A673 (cell line): ENCODE measurements around the gene SH2D1A. TPM values are rescaled to one million over a fixed set of nuclear protein-coding genes. Genes with fewer than 3 reads are reported as not detected.

Experiments used
- BruUV-seq: library from RNA; stranded (reverse); fragments of 400-500 nt; replicated peaks from 2 replicates; lab custom pipeline; 2021; lab: Mats Ljungman, UMichigan
- CTCF ChIA-PET: fragments of 300-600 bp; sonication (Branson Sonifier 250); formaldehyde crosslinking; loops from one replicate; lab custom pipeline; 2022; ENCODE audit warnings: antibody characterized with exemption; lab: Charles Lee
- POLR2A ChIA-PET: fragments of 300-600 bp; sonication (Branson Sonifier 250); formaldehyde crosslinking; loops from one replicate; lab custom pipeline; 2022; ENCODE audit warnings: antibody characterized with exemption; ENCODE audit not compliant: low non-redundant PET; lab: Charles Lee
- DNase-seq: peaks from one replicate; pipeline ENCODE4 v3.0.0-alpha.2; 2015; ENCODE audit warnings: low spot score
- H3K27ac ChIP-seq: fragments of 200-600 bp; sonication (generic); 2 replicates; pipeline ENCODE4 v1.5.1; 2016; ENCODE audit warnings: mixed run types, low read depth, mild to moderate bottlenecking, mixed read lengths, antibody characterized with exemption, low read length; ENCODE audit not compliant: poor library complexity, severe bottlenecking
- H3K27me3 ChIP-seq: fragments of 200-600 bp; sonication (generic); replicated peaks from 2 replicates; pipeline ENCODE4 v1.6.1; 2017; ENCODE audit warnings: mixed run types, low read depth, mild to moderate bottlenecking, mixed read lengths, antibody characterized with exemption, low read length; ENCODE audit not compliant: insufficient read depth, poor library complexity
- H3K36me3 ChIP-seq: fragments of 200-600 bp; sonication (generic); 2 replicates; pipeline ENCODE4 v1.6.1; 2016; ENCODE audit warnings: mixed run types, mild to moderate bottlenecking, mixed read lengths, antibody characterized with exemption, low read length; ENCODE audit not compliant: insufficient read depth, poor library complexity, severe bottlenecking
- H3K4me1 ChIP-seq: fragments of 200-600 bp; sonication (generic); 2 replicates; pipeline ENCODE4 v1.6.1; 2017; ENCODE audit warnings: mixed run types, mild to moderate bottlenecking, mixed read lengths, antibody characterized with exemption, low read length; ENCODE audit not compliant: insufficient read depth, poor library complexity, severe bottlenecking
- H3K4me3 ChIP-seq: fragments of 200-600 bp; sonication (generic); 2 replicates; pipeline ENCODE4 v1.5.1; 2016; ENCODE audit warnings: low read depth, mixed run types, mild to moderate bottlenecking, mixed read lengths, low read length; ENCODE audit not compliant: poor library complexity, severe bottlenecking
- H3K9me3 ChIP-seq: fragments of 200-600 bp; sonication (generic); 2 replicates; pipeline ENCODE4 v1.6.1; 2016; ENCODE audit warnings: mixed run types, low read depth, mild to moderate bottlenecking, mixed read lengths, antibody characterized with exemption, low read length; ENCODE audit not compliant: poor library complexity, severe bottlenecking
- EZH2 ChIP-seq: fragments of 200-600 bp; sonication (generic); IDR thresholded peaks from 2 replicates; pipeline ENCODE4 v1.6.1; 2017; ENCODE audit warnings: borderline replicate concordance, low read depth, mild to moderate bottlenecking, mixed read lengths, antibody characterized with exemption, low read length; ENCODE audit not compliant: poor library complexity, severe bottlenecking
- intact Hi-C: fragments of 100-400 bp; cut with micrococcal nuclease; formaldehyde crosslinking; loops from one replicate; pipeline ENCODE4 v1.10.0; 2022; ENCODE audit not compliant: unreplicated experiment
- total RNA-seq: library from RNA; stranded (reverse); gene quantifications from 2 replicates; pipeline ENCODE4 v1.2.3, GENCODE V29; 2021
- TF ChIP-seq, protein P1 (sequence below): fragments of 300-800, 200-600 bp; sonication (generic); conservative IDR thresholded peaks from 2 replicates; pipeline ENCODE4 v1.5.1; 2017; ENCODE audit warnings: low read depth, mild to moderate bottlenecking, antibody characterized with exemption, low read length, moderate library complexity, mixed read lengths

SH2D1A gene
- total RNA-seq, 1 experiment from 2014 or later, result 0.71 TPM

DNA sequence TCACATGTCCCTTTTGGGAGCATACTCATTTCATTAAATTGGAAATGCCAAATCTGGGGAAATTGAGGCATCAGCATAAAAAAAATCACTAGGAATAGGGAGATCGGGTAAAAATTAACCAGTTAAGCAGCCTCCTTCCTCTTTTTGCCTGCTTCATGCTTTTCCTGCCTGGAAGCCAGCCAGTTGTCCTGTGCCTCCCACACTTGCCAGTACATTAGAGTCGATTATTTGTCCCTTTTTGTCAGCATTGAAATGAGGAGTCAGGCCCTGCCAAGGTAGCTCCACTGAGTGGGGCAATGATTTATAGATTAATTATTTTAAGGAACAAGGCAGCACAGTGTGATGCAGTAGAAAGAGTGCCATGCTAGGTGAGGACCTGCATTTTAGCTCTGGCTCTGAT lies 55.3 kb downstream of the SH2D1A start:
- Histone ChIP-seq H3K36me3 (no peaks in the 10 kb centered on the region), H3K4me3 (no peak overlapping the region), H3K9me3 (no peaks in the 10 kb centered on the region), H3K27ac (no peak overlapping the region), H3K27me3 (no peaks in the 10 kb centered on the region), H3K4me1 (no peaks in the 10 kb centered on the region)
- DNase-seq, result no peak
- ChIA-PET CTCF (no interaction called here), POLR2A (no interaction called here)
- TF ChIP-seq, protein P1, sequence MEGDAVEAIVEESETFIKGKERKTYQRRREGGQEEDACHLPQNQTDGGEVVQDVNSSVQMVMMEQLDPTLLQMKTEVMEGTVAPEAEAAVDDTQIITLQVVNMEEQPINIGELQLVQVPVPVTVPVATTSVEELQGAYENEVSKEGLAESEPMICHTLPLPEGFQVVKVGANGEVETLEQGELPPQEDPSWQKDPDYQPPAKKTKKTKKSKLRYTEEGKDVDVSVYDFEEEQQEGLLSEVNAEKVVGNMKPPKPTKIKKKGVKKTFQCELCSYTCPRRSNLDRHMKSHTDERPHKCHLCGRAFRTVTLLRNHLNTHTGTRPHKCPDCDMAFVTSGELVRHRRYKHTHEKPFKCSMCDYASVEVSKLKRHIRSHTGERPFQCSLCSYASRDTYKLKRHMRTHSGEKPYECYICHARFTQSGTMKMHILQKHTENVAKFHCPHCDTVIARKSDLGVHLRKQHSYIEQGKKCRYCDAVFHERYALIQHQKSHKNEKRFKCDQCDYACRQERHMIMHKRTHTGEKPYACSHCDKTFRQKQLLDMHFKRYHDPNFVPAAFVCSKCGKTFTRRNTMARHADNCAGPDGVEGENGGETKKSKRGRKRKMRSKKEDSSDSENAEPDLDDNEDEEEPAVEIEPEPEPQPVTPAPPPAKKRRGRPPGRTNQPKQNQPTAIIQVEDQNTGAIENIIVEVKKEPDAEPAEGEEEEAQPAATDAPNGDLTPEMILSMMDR, result no peak
- no peak for TF ChIP-seq EZH2
- intact Hi-C loops, result loop anchor here (10.0 kb wide), 1 partner anchor 803 kb away; no protein-coding TSS in a partner anchor
- BruUV-seq, result no TSS peak

DNA sequence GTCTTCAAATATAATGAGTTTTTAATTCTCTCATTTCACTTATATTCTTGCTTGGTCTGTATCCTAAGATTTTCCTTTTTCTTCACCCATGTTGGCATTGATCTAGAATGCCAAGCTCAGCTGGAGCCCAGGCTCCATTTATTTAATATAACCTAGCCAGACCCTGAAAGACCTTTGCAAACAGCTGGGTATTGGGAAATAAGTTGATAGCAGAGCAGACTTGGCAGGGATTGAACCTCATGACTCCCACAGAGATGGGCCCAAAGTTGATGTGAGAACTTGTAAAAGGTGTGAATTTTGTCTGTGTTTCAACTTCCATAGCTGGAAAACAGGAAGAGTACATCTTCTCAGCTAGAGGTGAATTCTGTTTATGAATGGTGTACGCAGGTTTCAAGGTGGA lies 59.5 kb downstream of the SH2D1A start:
- Histone ChIP-seq H3K36me3 (no peaks in the 10 kb centered on the region), H3K9me3 (no peaks in the 10 kb centered on the region), H3K4me1 (no peaks in the 10 kb centered on the region), H3K27me3 (no peaks in the 10 kb centered on the region), H3K27ac (no peak overlapping the region), H3K4me3 (no peak overlapping the region)
- TF ChIP-seq, protein P1, result no peak
- TF ChIP-seq EZH2, result no peak
- DNase-seq, result no peak
- POLR2A ChIA-PET, result no interaction called here
- CTCF ChIA-PET, result interaction anchor here (0.5 to 1.3 kb wide), 2 partner anchors 495 to 725 kb away, joined by 3 read pairs; no protein-coding TSS in a partner anchor
- no TSS peak for BruUV-seq
- intact Hi-C loops, result loop anchor here (2.0 to 10.0 kb wide), 2 partner anchors 725 to 799 kb away; no protein-coding TSS in a partner anchor

DNA sequence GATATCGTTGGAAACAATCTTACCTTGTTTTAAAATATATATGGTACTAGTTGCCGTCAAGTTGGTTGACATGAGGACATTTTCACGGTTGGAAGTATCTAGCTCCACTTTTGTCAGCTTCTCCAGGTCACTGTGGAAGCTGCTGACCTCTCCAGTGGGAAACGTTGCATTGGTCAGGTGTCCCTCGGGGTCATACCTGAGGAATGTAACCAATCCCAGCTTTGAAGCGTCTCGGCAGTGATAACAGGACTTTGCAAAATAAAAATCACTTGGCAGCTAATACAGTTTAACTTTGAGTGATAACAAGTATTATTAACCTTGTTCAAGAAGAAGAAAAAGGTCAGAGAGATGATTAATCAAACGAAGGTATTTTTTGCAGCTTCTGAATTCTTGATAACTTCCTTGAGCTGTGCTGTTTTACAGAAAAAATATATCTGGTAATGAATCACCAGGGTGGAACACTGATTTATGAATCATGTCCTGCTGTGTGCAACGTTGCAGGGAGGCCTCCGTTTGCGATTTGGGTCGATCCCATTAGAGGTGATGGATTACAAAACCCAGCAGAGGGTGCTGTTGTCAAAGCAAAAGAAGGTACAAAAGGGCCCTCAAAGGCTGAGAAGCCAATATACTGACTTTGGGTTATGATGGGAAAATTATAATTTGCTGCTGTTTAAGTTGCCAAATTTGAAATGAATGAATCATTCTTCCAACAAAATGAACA lies 60.1 kb downstream of the SH2D1A start:
- intact Hi-C loops, result loop anchor here (2.0 to 10.0 kb wide), 2 partner anchors 724 to 798 kb away; no protein-coding TSS in a partner anchor
- CTCF ChIA-PET, result interaction anchor here (0.5 to 1.3 kb wide), 2 partner anchors 494 to 725 kb away, joined by 3 read pairs; no protein-coding TSS in a partner anchor
- no peak overlapping the region for H3K4me3 ChIP-seq
- peak; percentile 85 for DNase-seq
- TF ChIP-seq, protein P1, result peak; percentile 67
- no peak for TF ChIP-seq EZH2
- no peaks in the 10 kb centered on the region for H3K27me3 ChIP-seq
- H3K4me1 ChIP-seq, result no peaks in the 10 kb centered on the region
- no TSS peak for BruUV-seq
- POLR2A ChIA-PET, result no interaction called here
- no peaks in the 10 kb centered on the region for H3K36me3 ChIP-seq
- H3K9me3 ChIP-seq, result no peaks in the 10 kb centered on the region
- H3K27ac ChIP-seq, result no peak overlapping the region
